HepG2 (cell line): ENCODE data around the gene PSAP. TPM values are rescaled to one million over a fixed set of nuclear protein-coding genes. Genes with fewer than 3 reads are reported as not detected.
A peak's percentile ranks its signal among the peaks of the same experiment; 100 is the strongest.

Experiments used
- ATAC-seq: fragments of 200-7000 bp; cut with Tn5 transposase; 3 replicates; pipeline ENCODE4 v1.9.1; 2020; ENCODE audit warnings: mild to moderate bottlenecking, moderate library complexity
- BruUV-seq: library from RNA; stranded (reverse); fragments of 400-500 nt; replicated peaks from 2 replicates; lab custom pipeline; 2021; lab: Mats Ljungman, UMichigan
- CTCF ChIA-PET: fragments of 300-600 bp; formaldehyde crosslinking; extraction: SDS; loops from one replicate; lab custom pipeline; 2021; ENCODE audit warnings: low total read pairs, inconsistent platforms, low intra/inter-chr PET ratio; lab: Yijun Ruan, JAX
- POLR2A ChIA-PET: fragments of 350-600 bp; sonication (Branson Sonifier 250); formaldehyde crosslinking; loops from one replicate; lab custom pipeline; 2020; ENCODE audit warnings: antibody characterized with exemption, inconsistent platforms; lab: Yijun Ruan, JAX
- DNase-seq: peaks from one replicate; pipeline ENCODE4 v3.0.0-alpha.2; 2015; ENCODE audit warnings: low spot score
- FAIRE-seq: peaks from 3 replicates; lab custom pipeline; 2011; peaks lifted over from hg19 to GRCh38; lab: Jason Lieb, UNC
- H2AFZ ChIP-seq: one replicate; pipeline ENCODE4 v1.6.1; 2011; ENCODE audit warnings: low read length, inconsistent platforms
- H3K27ac ChIP-seq: fragments of 300-600 bp; 3 replicates; pipeline ENCODE4 v1.8.0; 2011; ENCODE audit warnings: mixed run types, mild to moderate bottlenecking, mixed read lengths, low read length, inconsistent platforms; ENCODE audit not compliant: insufficient read depth; ENCODE audit errors: extremely low read length
- H3K27me3 ChIP-seq, 2 experiments: fragments of 200-600 bp in 1 of 2; 2 replicates in 1 of 2; 3 replicates in 1 of 2; pipeline versions ENCODE4 v1.6.0 to v1.8.0; 2011; ENCODE audit warnings: low read length in 2 of 2, mild to moderate bottlenecking in 2 of 2, moderate library complexity in 2 of 2, inconsistent platforms in 1 of 2; ENCODE audit not compliant: insufficient read depth in 2 of 2, control insufficient read depth in 1 of 2
- H3K36me3 ChIP-seq, 2 experiments: fragments of 200-600 bp in 1 of 2; replicated peaks in 1 of 2; 2 replicates in 1 of 2; 3 replicates in 1 of 2; pipeline versions ENCODE4 v1.5.1 to v1.8.0; 2011; ENCODE audit warnings: low read length in 2 of 2, inconsistent platforms in 1 of 2; ENCODE audit not compliant: insufficient read depth in 2 of 2, control insufficient read depth in 1 of 2
- H3K4me1 ChIP-seq: 2 replicates; pipeline ENCODE4 v1.5.1; 2012; ENCODE audit warnings: low read length, inconsistent platforms; ENCODE audit not compliant: insufficient read depth
- H3K4me2 ChIP-seq: 2 replicates; pipeline ENCODE4 v1.6.0; 2011; ENCODE audit warnings: low read depth, low read length, inconsistent platforms
- H3K4me3 ChIP-seq, 3 experiments: fragments of 200-600 bp in 1 of 3; sonication (generic), shearing (Covaris generic) in 1 of 3; replicated peaks in 1 of 3; 2 replicates each; pipeline ENCODE4 v1.5.1; 2011 to 2016; ENCODE audit warnings: low read length in 3 of 3, inconsistent platforms in 2 of 3, low read depth in 2 of 3, mild to moderate bottlenecking in 2 of 3, control low read depth in 1 of 3, mixed read lengths in 1 of 3; ENCODE audit not compliant: insufficient read depth in 1 of 3
- H3K79me2 ChIP-seq: one replicate; pipeline ENCODE4 v1.6.1; 2011; ENCODE audit warnings: low read length, inconsistent platforms; ENCODE audit not compliant: insufficient read depth
- H3K9ac ChIP-seq: 2 replicates; pipeline ENCODE4 v1.6.0; 2011; ENCODE audit warnings: mild to moderate bottlenecking, low read depth, low read length, inconsistent platforms; ENCODE audit not compliant: insufficient read depth
- H3K9me3 ChIP-seq: 2 replicates; pipeline ENCODE4 v1.5.1; 2012; ENCODE audit warnings: mild to moderate bottlenecking, low read length
- H4K20me1 ChIP-seq: 2 replicates; pipeline ENCODE4 v1.6.0; 2011; ENCODE audit warnings: inconsistent platforms, mild to moderate bottlenecking, low read length, moderate library complexity; ENCODE audit not compliant: insufficient read depth
- AGO2 ChIP-seq: fragments of 200-400 bp; formaldehyde crosslinking; optimal IDR thresholded peaks from 2 replicates; pipeline ENCODE3; 2017; ENCODE audit warnings: mild to moderate bottlenecking, low read depth, low read length, moderate library complexity
- NFRKB ChIP-seq: fragments of 450-650 bp; IDR thresholded peaks from 2 replicates; pipeline ENCODE4 v1.6.1; 2017
- POLR2A ChIP-seq, 2 experiments: IDR thresholded peaks; 2 replicates each; pipeline ENCODE4 v1.6.1; 2011; ENCODE audit warnings: low read depth in 2 of 2, low read length in 2 of 2, mild to moderate bottlenecking in 1 of 2, moderate library complexity in 1 of 2; ENCODE audit not compliant: insufficient read depth in 1 of 2
- RBM22 ChIP-seq: fragments of 200-400 bp; formaldehyde crosslinking; optimal IDR thresholded peaks from 2 replicates; pipeline ENCODE3; 2017; ENCODE audit warnings: mild to moderate bottlenecking, low read length, moderate library complexity
- ZNF546 ChIP-seq: sonication (generic); formaldehyde crosslinking; conservative IDR thresholded peaks from 2 replicates; pipeline ENCODE4 v1.8.1; 2023; ENCODE audit warnings: mild to moderate bottlenecking, missing genetic modification reagents
- WGBS: methylation state at CpG from one replicate; pipeline ENCODE4 v1.1.6; 2017; ENCODE audit warnings: low lambda C conversion rate; 5-methylcytosine and 5-hydroxymethylcytosine counted together
- in situ Hi-C: cut with HindIII; loops from 2 replicates; pipeline ENCODE4 v1.10.0; 2017; ENCODE audit warnings: low pct_unique_long_range_greater_than_20kb; ENCODE audit not compliant: extremely low pct_ligation_motif_present
- intact Hi-C: fragments of 100-400 bp; cut with micrococcal nuclease; formaldehyde crosslinking; loops from one replicate; pipeline ENCODE4 v1.10.0; 2022; ENCODE audit not compliant: unreplicated experiment
- polyA plus RNA-seq, 8 experiments: library from polyadenylated mRNA; depleted of rRNA in 3 of 8; stranded (reverse) in 7 of 8; unstranded in 1 of 8; fragments of >200 nt; fragmentation: Illumina TruSeq in 4 of 8; extraction: Trizol in 4 of 8; gene quantifications; 2 replicates each; pipeline versions ENCODE4 v1.2.1 to v1.2.3, GENCODE V29; 2011 to 2016; ENCODE audit warnings: low read depth in 4 of 8, missing spikeins in 1 of 8, mixed read lengths in 1 of 8; ENCODE audit not compliant: insufficient read depth in 1 of 8
- total RNA-seq, 5 experiments: library from RNA; depleted of rRNA; stranded (reverse); fragments of >200 nt; fragmentation: Illumina TruSeq; extraction: Trizol; gene quantifications; 2 replicates each; pipeline ENCODE4 v1.2.3, GENCODE V29; 2016; ENCODE audit warnings: low read depth in 1 of 5
- TF ChIP-seq, protein P1 (sequence below): sonication (generic); formaldehyde crosslinking; IDR thresholded peaks from 2 replicates; pipeline ENCODE4 v1.4.0; 2020; ENCODE audit warnings: missing genetic modification reagents

Gene PSAP
- total and polyA plus RNA-seq, 2 of the 13 experiments (the other 11 are each of a cell fraction or from before 2014, with no cell fraction given) = 323 to 643 TPM

DNA sequence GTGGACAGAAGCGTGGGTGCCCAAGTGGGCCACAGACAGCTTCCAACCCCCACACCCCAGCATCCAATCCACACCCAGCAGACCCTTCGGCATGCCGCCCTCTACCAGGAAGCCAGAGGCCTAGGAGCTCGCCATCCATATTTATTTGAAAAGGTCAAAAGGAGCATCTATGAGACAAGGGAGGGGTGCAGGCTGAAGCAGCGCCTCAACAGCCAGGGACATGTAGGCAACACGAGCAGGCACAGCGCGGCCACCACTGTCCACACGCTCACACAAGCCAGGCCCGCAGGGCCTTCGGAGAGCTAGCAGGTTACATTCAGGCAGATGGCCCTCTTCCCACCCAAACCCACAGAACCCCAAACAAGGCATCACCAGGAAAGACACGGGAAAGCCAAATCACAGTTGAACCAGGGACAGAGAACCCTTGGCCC lies 34.6 kb downstream of the PSAP start:
- FAIRE-seq = no peak
- Histone ChIP-seq H3K9ac (no peak overlapping the region), H3K79me2 (no peaks in the 10 kb centered on the region), H3K36me3 (peaks cover 43 to 60% of the 10 kb centered on the region in 2 experiments)
- in situ Hi-C loops = no loop called here
- TF ChIP-seq AGO2 (peak; percentile 28), RBM22 (peak; percentile 40), NFRKB (no peak)
- TF ChIP-seq, all 625 proteins: peak for 2
- H3K4me2 ChIP-seq = no peak overlapping the region
- CTCF ChIA-PET = no interaction called here
- H3K4me1 ChIP-seq = no peaks in the 10 kb centered on the region
- H3K9me3 ChIP-seq = no peaks in the 10 kb centered on the region
- no peak for ATAC-seq
- BruUV-seq = no TSS peak
- intact Hi-C loops = no loop called here
- POLR2A ChIA-PET = no interaction called here
- DNase-seq = no peak
- WGBS = 98% methylated on average over 7 of the region's 12 CpGs
- H3K4me3 ChIP-seq = no peak overlapping the region
- H3K27ac ChIP-seq = no peak overlapping the region
- H3K27me3 ChIP-seq = no peaks in the 10 kb centered on the region
- no peak overlapping the region for H2AFZ ChIP-seq
- H4K20me1 ChIP-seq = no peaks in the 10 kb centered on the region

DNA sequence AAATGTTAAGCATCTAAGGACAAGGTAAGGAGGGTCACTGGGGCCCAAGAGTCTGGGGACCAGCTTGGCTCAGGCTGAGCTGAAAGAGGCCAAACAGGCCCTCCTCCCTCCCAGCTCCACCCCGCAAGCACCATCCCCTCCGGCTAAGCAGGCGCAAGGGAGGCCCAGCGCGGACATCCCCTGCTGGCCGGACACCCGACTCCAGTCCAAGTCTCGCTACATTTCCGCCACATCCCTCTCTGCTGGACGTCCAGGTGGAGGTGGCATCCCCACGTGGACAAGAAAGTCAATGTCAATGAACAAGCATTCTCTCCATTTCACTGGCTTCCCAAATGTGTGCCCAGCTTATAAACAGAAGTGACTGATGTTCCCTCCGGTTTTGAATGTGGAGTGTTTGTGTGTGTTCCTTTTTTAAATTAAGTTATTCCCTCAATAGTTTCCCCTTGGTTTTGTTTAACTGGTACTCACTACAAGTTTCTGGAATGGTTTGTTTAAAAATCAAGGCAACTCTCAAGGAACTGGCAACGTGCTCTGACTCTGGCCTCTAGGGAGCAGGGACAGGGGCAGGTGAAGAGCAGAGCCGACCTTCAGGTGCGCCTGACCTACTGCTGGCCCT lies 35.4 kb downstream of the PSAP start:
- BruUV-seq = no TSS peak
- no peak for ATAC-seq

More for the DNA sequence above, 35.4 kb downstream of the PSAP start:
- intact Hi-C loops (no loop called here), in situ Hi-C loops (no loop called here)
- DNase-seq (no peak), FAIRE-seq (no peak)
- ChIA-PET CTCF (no interaction called here), POLR2A (interaction anchor here (1.4 kb wide), 1 partner anchor 10 kb away, joined by 3 read pairs; no protein-coding TSS in a partner anchor)
- Histone ChIP-seq H3K4me1 (no peaks in the 10 kb centered on the region), H3K4me2 (no peak overlapping the region), H3K27me3 (no peaks in the 10 kb centered on the region), H4K20me1 (no peaks in the 10 kb centered on the region), H3K9me3 (no peaks in the 10 kb centered on the region), H3K36me3 (peaks cover 38 to 52% of the 10 kb centered on the region in 2 experiments), H3K9ac (no peak overlapping the region), H3K79me2 (no peaks in the 10 kb centered on the region), H2AFZ (no peak overlapping the region), H3K27ac (no peak overlapping the region), H3K4me3 (no peak overlapping the region)
- WGBS = 96% methylated on average over 14 of the region's 15 CpGs
- TF ChIP-seq POLR2A (IDR thresholded peaks at IDR 0.05; ENCODE audit: insufficient read depth in 1 of 2, low read depth in 2 of 2, low read length in 2 of 2) (0 out of 4 replicates have a peak, but pooled peaks of 1 of the 2 experiments have one; percentile 1), ZNF546 (CRISPR knock-in tag) (no peak)
- TF ChIP-seq, protein P1, sequence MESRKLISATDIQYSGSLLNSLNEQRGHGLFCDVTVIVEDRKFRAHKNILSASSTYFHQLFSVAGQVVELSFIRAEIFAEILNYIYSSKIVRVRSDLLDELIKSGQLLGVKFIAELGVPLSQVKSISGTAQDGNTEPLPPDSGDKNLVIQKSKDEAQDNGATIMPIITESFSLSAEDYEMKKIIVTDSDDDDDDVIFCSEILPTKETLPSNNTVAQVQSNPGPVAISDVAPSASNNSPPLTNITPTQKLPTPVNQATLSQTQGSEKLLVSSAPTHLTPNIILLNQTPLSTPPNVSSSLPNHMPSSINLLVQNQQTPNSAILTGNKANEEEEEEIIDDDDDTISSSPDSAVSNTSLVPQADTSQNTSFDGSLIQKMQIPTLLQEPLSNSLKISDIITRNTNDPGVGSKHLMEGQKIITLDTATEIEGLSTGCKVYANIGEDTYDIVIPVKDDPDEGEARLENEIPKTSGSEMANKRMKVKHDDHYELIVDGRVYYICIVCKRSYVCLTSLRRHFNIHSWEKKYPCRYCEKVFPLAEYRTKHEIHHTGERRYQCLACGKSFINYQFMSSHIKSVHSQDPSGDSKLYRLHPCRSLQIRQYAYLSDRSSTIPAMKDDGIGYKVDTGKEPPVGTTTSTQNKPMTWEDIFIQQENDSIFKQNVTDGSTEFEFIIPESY (CRISPR knock-in tag) = peak; percentile 76; the same call in 1 of the 2 replicates
